NCI-H1048 (cell line): Measurements from ENCODE around the gene AMBRA1.

ENCODE experiments used
- DNase-seq: peaks from one replicate; lab custom pipeline; 2025; lab: John Stamatoyannopoulos, UW

The AMBRA1 gene

GRCh38 chr11:46570790-46571398 is 22.9 kb downstream of the AMBRA1 start:
- no peak for DNase-seq

GRCh38 chr11:46565232-46565840 is 28.5 kb downstream of the AMBRA1 start:
- DNase-seq, result no peak

GRCh38 chr11:46564459-46564858 is 29.4 kb downstream of the AMBRA1 start:
- no peak for DNase-seq

- no peak for DNase-seq
Observed at GRCh38 chr11:46562527-46562926, 31.3 kb downstream of the AMBRA1 start.

- DNase-seq, result no peak
Observed at GRCh38 chr11:46560300-46560991, 33.4 kb downstream of the AMBRA1 start.

- DNase-seq, result no peak
Observed at GRCh38 chr11:46559815-46560214, 34.0 kb downstream of the AMBRA1 start.

- DNase-seq, result no peak
Observed at GRCh38 chr11:46557684-46558151, 36.1 kb downstream of the AMBRA1 start.

- no peak for DNase-seq
Observed at GRCh38 chr11:46555267-46556054, 38.4 kb downstream of the AMBRA1 start.

- no peak for DNase-seq
Observed at GRCh38 chr11:46554213-46555147, 39.3 kb downstream of the AMBRA1 start.

- DNase-seq, result no peak
Observed at GRCh38 chr11:46553814-46554212, 40.0 kb downstream of the AMBRA1 start.

GRCh38 chr11:46551261-46551660 is 42.6 kb downstream of the AMBRA1 start:
- no peak for DNase-seq

GRCh38 chr11:46547579-46547978 is 46.2 kb downstream of the AMBRA1 start:
- no peak for DNase-seq

- DNase-seq, result no peak
Observed at GRCh38 chr11:46543564-46543963, 50.3 kb downstream of the AMBRA1 start.

- no peak for DNase-seq
Observed at GRCh38 chr11:46541593-46542371, 52.0 kb downstream of the AMBRA1 start.

GRCh38 chr11:46540807-46541206 is 53.0 kb downstream of the AMBRA1 start:
- DNase-seq, result no peak

- DNase-seq, result peak; percentile 46
Observed at GRCh38 chr11:46537537-46538295, 56.1 kb downstream of the AMBRA1 start.

GRCh38 chr11:46537121-46537520 is 56.7 kb downstream of the AMBRA1 start:
- DNase-seq, result no peak

GRCh38 chr11:46535688-46536087 is 58.1 kb downstream of the AMBRA1 start:
- DNase-seq, result no peak

GRCh38 chr11:46534711-46535110 is 59.1 kb downstream of the AMBRA1 start:
- no peak for DNase-seq
